ENCODE data around the gene FOXA3. TPM values are rescaled to one million over a fixed set of nuclear protein-coding genes. Genes with fewer than 3 reads are reported as not detected.
A peak's percentile ranks its signal among the peaks of the same experiment; 100 is the strongest.

The FOXA3 gene
- total RNA-seq, 4 donors from 2014 or later, result not detected

GRCh38 chr19:45817010-45817724 is 47.0 kb upstream of the FOXA3 start:
- TF ChIP-seq POLR2A (IDR thresholded peaks at IDR 0.05) (no peak), EP300 (IDR thresholded peaks at IDR 0.05) (peak in 1 of 2 donors; percentile 36), CTCF (IDR thresholded peaks at IDR 0.05) (peak; percentile 91 to 94 (median 93))
- Histone ChIP-seq H3K27me3 (peaks cover 0 to 10% of the 10 kb centered on the region in 2 donors), H3K36me3 (peaks cover 0 to 56% (median 0%) of the 10 kb centered on the region in 3 donors), H3K4me3 (no peak overlapping the region), H3K4me1 (peaks cover 0 to 21% (median 3%) of the 10 kb centered on the region in 4 donors), H3K9me3 (no peaks in the 10 kb centered on the region), H3K27ac (no peak overlapping the region)
- whole genome bisulfite sequencing, 2 donors, result 23 to 27% methylated on average over 24 of the region's 24 CpGs
- DNase-seq (ENCODE audit: low spot score in 2 of 2), result peak; percentile 84 to 90

- peaks cover 0 to 21% (median 3%) of the 10 kb centered on the region in 4 donors for H3K4me1 ChIP-seq
- H3K27ac ChIP-seq, result no peak overlapping the region
- no peaks in the 10 kb centered on the region for H3K9me3 ChIP-seq
- peaks cover 0 to 9% of the 10 kb centered on the region in 2 donors for H3K27me3 ChIP-seq
- 74 to 79% methylated on average over 11 to 16 of the region's 19 CpGs for WGBS, 2 donors
- no peak overlapping the region for H3K4me3 ChIP-seq
- peaks cover 0 to 63% (median 0%) of the 10 kb centered on the region in 3 donors for H3K36me3 ChIP-seq
- DNase-seq (ENCODE audit: low spot score in 2 of 2), result no peak
- no peak for TF ChIP-seq CTCF (IDR thresholded peaks at IDR 0.05)
- TF ChIP-seq EP300 (IDR thresholded peaks at IDR 0.05), result no peak
- no peak for TF ChIP-seq POLR2A (IDR thresholded peaks at IDR 0.05)
Observed at GRCh38 chr19:45817725-45818301, 46.3 kb upstream of the FOXA3 start.

GRCh38 chr19:45819769-45820168 is 44.4 kb upstream of the FOXA3 start:
- Histone ChIP-seq H3K27me3 (peaks cover 0 to 5% of the 10 kb centered on the region in 2 donors), H3K4me1 (peaks cover 0 to 21% (median 3%) of the 10 kb centered on the region in 4 donors), H3K9me3 (no peaks in the 10 kb centered on the region), H3K36me3 (peaks cover 4 to 76% (median 11%) of the 10 kb centered on the region in 3 donors), H3K4me3 (no peak overlapping the region), H3K27ac (no peak overlapping the region)
- TF ChIP-seq EP300 (IDR thresholded peaks at IDR 0.05) (no peak), CTCF (IDR thresholded peaks at IDR 0.05) (no peak), POLR2A (IDR thresholded peaks at IDR 0.05) (no peak)
- no peak for DNase-seq (ENCODE audit: low spot score in 2 of 2)
- WGBS, 2 donors, result 85% methylated on average over 6 of the region's 6 CpGs

GRCh38 chr19:45820413-45821102 is 43.6 kb upstream of the FOXA3 start:
- no peak for DNase-seq (ENCODE audit: low spot score in 2 of 2)
- Histone ChIP-seq H3K27me3 (peaks cover 0 to 3% of the 10 kb centered on the region in 2 donors), H3K9me3 (no peaks in the 10 kb centered on the region), H3K4me3 (no peak overlapping the region), H3K36me3 (peaks cover 4 to 78% (median 14%) of the 10 kb centered on the region in 3 donors), H3K27ac (no peak overlapping the region), H3K4me1 (peaks cover 0 to 14% (median 3%) of the 10 kb centered on the region in 4 donors)
- TF ChIP-seq EP300 (IDR thresholded peaks at IDR 0.05), result no peak
- TF ChIP-seq CTCF (IDR thresholded peaks at IDR 0.05), result no peak
- TF ChIP-seq POLR2A (IDR thresholded peaks at IDR 0.05), result no peak
- WGBS, 2 donors, result 64 to 73% methylated on average over 16 to 18 of the region's 20 CpGs
